ENCODE results near the gene PTPRU. TPM values are rescaled to one million over a fixed set of nuclear protein-coding genes. Genes with fewer than 3 reads are reported as not detected.

The PTPRU gene
- total RNA-seq, 1 experiment from 2014 or later = 54.5 TPM

DNA sequence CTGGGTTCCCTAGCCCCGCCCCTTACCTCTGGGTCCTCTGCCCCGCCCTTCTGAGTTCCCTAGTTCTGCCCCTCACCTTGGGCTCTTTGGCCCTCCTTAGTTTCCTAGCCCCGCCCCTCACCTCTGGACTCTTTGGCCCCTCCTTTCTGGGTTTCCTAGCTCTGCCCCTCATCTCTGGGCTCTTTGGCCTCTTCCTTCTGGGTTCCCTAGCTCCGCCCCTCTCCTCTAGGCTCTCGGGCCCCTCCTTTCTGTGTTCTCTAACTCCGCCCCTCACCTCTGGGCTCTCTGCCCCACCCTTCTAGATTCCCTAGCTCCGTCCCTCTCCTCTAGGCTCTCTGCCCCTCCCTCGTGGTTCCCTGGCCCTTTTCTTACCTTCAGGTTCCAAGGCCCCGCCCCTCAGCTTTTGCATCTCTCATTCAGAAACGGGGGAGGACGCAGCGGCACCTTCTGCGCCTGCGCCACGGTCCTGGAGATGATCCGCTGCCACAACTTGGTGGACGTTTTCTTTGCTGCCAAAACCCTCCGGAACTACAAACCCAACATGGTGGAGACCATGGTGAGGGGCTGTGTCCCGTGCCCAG is 88.5 kb downstream of the PTPRU start:
- Mint-ChIP-seq H3K9me3 (ENCODE audit: low read depth, unreplicated experiment) (no peaks in the 10 kb centered on the region), H3K27ac (ENCODE audit: unreplicated experiment) (no peak overlapping the region), H3K4me3 (ENCODE audit: low read depth, unreplicated experiment) (no peak overlapping the region), H3K4me1 (ENCODE audit: low read depth, unreplicated experiment) (no peaks in the 10 kb centered on the region), H3K27me3 (ENCODE audit: unreplicated experiment) (no peaks in the 10 kb centered on the region), H3K36me3 (ENCODE audit: insufficient read depth, unreplicated experiment) (peaks cover 9% of the 10 kb centered on the region)
- BruUV-seq (replicated peaks) = no TSS peak
- no peak for TF ChIP-seq CTCF (IDR thresholded peaks at IDR 0.05; ENCODE audit: unreplicated experiment)
- CTCF ChIA-PET = no interaction called here
- DNase-seq = no peak
- intact Hi-C loops (cut with micrococcal nuclease; ENCODE audit: unreplicated experiment) = no loop called here

GRCh38 chr1:29325675-29326074 is 89.4 kb downstream of the PTPRU start:
- H3K36me3 Mint-ChIP-seq (ENCODE audit: insufficient read depth, unreplicated experiment) = peaks cover 9% of the 10 kb centered on the region
- intact Hi-C loops (cut with micrococcal nuclease; ENCODE audit: unreplicated experiment) = no loop called here
- BruUV-seq (replicated peaks) = no TSS peak
- CTCF ChIA-PET = no interaction called here
- no peak overlapping the region for H3K27ac Mint-ChIP-seq (ENCODE audit: unreplicated experiment)
- no peaks in the 10 kb centered on the region for H3K4me1 Mint-ChIP-seq (ENCODE audit: low read depth, unreplicated experiment)
- H3K27me3 Mint-ChIP-seq (ENCODE audit: unreplicated experiment) = no peaks in the 10 kb centered on the region
- H3K4me3 Mint-ChIP-seq (ENCODE audit: low read depth, unreplicated experiment) = no peak overlapping the region
- no peak for DNase-seq
- TF ChIP-seq CTCF (IDR thresholded peaks at IDR 0.05; ENCODE audit: unreplicated experiment) = no peak
- no peaks in the 10 kb centered on the region for H3K9me3 Mint-ChIP-seq (ENCODE audit: low read depth, unreplicated experiment)

GRCh38 chr1:29326123-29326522 is 89.8 kb downstream of the PTPRU start:
- DNase-seq = no peak
- H3K4me3 Mint-ChIP-seq (ENCODE audit: low read depth, unreplicated experiment) = no peak overlapping the region
- no peaks in the 10 kb centered on the region for H3K9me3 Mint-ChIP-seq (ENCODE audit: low read depth, unreplicated experiment)
- TF ChIP-seq CTCF (IDR thresholded peaks at IDR 0.05; ENCODE audit: unreplicated experiment) = no peak
- CTCF ChIA-PET = no interaction called here
- BruUV-seq (replicated peaks) = no TSS peak
- peaks cover 9% of the 10 kb centered on the region for H3K36me3 Mint-ChIP-seq (ENCODE audit: insufficient read depth, unreplicated experiment)
- H3K27me3 Mint-ChIP-seq (ENCODE audit: unreplicated experiment) = no peaks in the 10 kb centered on the region
- no peak overlapping the region for H3K27ac Mint-ChIP-seq (ENCODE audit: unreplicated experiment)
- no peaks in the 10 kb centered on the region for H3K4me1 Mint-ChIP-seq (ENCODE audit: low read depth, unreplicated experiment)
- intact Hi-C loops (cut with micrococcal nuclease; ENCODE audit: unreplicated experiment) = no loop called here

- H3K27me3 Mint-ChIP-seq (ENCODE audit: unreplicated experiment) = peaks cover 5% of the 10 kb centered on the region
- no peak for TF ChIP-seq CTCF (IDR thresholded peaks at IDR 0.05; ENCODE audit: unreplicated experiment)
Observed at GRCh38 chr1:29327223-29327935, 91.1 kb downstream of the PTPRU start.

More at GRCh38 chr1:29327223-29327935, 91.1 kb downstream of the PTPRU start:
- Mint-ChIP-seq H3K36me3 (ENCODE audit: insufficient read depth, unreplicated experiment) (peaks cover 9% of the 10 kb centered on the region), H3K4me1 (ENCODE audit: low read depth, unreplicated experiment) (no peaks in the 10 kb centered on the region), H3K9me3 (ENCODE audit: low read depth, unreplicated experiment) (no peaks in the 10 kb centered on the region), H3K27ac (ENCODE audit: unreplicated experiment) (no peak overlapping the region), H3K4me3 (ENCODE audit: low read depth, unreplicated experiment) (no peak overlapping the region)
- DNase-seq = no peak
- CTCF ChIA-PET = no interaction called here
- no TSS peak for BruUV-seq (replicated peaks)
- intact Hi-C loops (cut with micrococcal nuclease; ENCODE audit: unreplicated experiment) = no loop called here
